Epidermal melanocyte (primary cell): ENCODE data around the gene STAB1.

Experiments
- DNase-seq: peaks from one replicate; pipeline ENCODE4 v3.0.0; 2011; ENCODE audit warnings: low spot score; ENCODE audit not compliant: insufficient read length

Gene STAB1, protein sequence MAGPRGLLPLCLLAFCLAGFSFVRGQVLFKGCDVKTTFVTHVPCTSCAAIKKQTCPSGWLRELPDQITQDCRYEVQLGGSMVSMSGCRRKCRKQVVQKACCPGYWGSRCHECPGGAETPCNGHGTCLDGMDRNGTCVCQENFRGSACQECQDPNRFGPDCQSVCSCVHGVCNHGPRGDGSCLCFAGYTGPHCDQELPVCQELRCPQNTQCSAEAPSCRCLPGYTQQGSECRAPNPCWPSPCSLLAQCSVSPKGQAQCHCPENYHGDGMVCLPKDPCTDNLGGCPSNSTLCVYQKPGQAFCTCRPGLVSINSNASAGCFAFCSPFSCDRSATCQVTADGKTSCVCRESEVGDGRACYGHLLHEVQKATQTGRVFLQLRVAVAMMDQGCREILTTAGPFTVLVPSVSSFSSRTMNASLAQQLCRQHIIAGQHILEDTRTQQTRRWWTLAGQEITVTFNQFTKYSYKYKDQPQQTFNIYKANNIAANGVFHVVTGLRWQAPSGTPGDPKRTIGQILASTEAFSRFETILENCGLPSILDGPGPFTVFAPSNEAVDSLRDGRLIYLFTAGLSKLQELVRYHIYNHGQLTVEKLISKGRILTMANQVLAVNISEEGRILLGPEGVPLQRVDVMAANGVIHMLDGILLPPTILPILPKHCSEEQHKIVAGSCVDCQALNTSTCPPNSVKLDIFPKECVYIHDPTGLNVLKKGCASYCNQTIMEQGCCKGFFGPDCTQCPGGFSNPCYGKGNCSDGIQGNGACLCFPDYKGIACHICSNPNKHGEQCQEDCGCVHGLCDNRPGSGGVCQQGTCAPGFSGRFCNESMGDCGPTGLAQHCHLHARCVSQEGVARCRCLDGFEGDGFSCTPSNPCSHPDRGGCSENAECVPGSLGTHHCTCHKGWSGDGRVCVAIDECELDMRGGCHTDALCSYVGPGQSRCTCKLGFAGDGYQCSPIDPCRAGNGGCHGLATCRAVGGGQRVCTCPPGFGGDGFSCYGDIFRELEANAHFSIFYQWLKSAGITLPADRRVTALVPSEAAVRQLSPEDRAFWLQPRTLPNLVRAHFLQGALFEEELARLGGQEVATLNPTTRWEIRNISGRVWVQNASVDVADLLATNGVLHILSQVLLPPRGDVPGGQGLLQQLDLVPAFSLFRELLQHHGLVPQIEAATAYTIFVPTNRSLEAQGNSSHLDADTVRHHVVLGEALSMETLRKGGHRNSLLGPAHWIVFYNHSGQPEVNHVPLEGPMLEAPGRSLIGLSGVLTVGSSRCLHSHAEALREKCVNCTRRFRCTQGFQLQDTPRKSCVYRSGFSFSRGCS (N-terminal part only)

DNA sequence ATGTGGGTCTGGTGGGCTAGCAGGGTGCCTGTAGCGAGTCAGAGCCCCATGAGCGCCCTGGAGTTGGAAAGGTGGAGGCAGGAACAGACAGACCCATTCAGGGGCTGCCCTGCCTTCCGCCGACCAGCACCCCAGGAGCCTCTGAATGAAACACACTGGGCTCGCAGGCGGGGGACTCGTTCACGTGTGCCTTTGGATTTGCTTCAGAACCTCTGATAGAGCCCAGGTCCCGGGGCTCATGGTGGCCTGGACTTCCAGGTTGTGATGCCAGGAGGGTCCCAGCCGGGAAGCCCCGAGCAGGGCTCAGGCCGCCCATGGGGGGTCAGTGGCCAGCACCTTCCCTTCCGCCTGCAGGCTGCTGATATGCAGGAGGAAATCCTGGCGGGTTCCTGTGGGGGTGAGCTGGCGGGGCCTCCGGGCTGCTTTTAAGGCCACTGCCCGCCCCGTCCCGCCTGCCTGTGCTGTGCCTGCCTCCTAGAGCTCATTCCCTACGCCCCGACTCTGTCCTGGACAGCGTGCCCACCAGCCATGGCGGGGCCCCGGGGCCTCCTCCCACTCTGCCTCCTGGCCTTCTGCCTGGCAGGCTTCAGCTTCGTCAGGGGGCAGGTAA is at the start of gene STAB1:
Gene STAB1, plus strand, starts transcription at position 453 of the 610 bp plus-strand sequence. Its CDS starts 76 bp downstream, at position 529.
- no peak for DNase-seq

GRCh38 chr3:52446042-52446441 is 49.1 kb upstream of the STAB1 start:
- no peak for DNase-seq

DNA sequence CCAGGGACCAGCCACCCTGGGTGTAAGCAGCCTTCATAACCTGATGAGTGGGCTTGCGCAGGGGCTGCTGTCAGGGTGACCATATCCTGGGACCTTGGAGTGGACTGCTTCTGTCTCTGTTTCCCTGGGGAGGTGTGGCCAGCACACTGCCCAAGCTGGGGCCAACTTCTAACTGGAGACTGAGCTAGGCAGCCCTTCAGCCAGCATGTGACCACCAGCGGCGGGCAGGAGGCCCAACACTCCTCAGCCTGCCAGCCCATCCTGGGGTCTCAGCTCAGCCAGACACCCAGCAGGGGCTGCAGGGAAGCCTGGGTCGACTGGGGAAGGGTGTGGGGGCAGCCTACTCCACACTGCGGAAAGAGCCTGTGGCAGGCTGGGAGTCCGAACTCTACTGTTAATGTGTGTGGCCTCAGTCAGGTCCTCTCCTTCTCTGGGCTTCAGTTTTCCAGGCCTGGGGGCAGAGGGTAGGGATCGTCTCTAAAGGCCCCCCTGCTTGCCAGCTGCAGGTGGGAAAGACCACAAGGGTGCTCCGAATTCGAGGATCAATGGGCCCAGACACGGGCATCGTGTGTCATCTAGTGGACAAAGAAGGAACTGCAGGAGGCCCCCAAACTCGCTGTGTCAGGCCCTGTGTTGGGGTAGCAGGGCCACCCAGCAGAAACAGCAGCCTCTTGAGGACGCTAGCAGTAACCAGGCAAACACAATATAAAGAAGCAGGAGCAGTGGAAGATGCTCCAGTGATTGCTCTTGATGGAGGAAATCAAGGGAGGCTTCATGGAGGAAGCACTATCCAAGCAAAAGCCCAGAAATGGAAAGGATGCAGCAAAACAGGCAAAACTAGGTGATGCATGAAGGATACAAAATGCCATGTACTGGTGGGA is 48.3 kb upstream of the STAB1 start:
- DNase-seq: peak; percentile 45

DNA sequence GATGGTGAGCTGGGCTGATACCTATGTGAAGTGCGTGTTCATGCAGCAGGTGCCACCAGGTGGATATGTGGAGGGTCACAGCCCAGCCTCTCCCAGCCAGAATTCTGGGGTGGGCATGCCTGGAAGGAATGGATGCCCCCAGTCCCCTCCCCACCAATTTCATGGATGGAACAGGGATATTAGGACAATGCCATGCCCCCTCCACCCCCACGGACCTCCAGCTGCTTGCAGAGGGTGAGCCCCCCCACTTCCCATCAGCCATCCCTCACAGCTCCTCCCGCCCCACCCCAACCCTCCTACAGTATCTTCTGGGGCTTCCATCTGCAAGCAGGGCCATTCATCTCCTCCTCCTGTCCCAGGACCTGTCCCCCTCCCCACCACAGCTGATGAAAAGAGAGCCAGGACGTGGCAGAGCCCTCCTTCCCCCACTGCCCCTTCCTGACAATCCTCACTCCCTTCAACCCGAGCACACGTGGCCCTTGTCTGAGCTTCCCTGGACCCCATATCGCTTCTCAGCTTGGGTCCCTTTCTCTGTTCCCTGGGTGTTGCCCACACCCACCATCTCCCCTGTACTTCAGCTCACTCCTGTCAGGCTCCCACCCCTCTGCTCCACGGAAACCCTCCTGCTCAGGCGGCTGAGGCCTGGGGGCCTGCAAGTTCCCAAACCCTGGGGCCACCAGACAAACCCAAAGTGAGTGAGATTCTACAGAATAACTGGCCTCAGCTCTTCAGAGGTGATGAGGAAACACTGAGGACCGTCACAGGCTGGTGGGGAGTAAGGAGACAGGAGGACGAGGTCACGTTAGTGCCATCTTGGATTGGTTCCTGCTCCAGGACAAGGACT is 47.4 kb upstream of the STAB1 start:
- no peak for DNase-seq

DNA sequence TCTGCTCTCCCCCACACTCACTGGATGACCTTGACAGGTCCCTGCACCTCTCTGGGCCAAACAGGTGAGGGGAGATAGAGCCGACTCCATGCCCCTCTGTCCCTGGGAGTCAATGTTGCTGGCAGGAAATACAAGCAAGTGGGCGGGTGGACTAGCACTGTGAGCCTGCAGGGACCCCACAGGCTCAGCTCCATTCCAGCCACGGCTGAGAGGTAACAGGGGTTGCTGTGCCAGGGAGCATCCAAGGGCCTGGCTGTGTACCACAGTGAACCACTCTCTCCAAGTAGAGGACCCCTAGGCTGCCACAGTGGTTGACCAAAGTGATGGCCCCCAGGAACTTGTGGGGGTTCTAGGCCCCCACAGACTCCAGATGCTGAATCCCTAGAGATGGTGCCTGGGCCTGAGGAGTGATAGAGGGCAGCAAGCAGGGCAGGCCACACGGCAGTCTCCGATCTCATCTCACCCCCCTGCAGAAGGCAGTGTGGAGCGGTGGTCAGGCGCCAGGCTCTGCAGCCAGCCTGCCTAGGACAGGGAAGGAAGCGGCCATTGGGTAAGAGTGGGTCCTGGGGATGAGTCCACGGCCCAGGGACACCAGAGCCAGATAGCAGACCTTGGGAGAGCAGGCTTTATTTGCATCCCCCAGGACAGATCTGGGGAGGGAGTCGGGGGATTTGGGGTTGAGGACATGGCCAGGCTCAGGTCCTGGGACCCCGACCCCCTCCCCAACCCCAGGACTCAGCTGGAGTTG is 44.5 kb upstream of the STAB1 start:
- no peak for DNase-seq

- no peak for DNase-seq
These were observed 43.7 kb upstream of the STAB1 start for GRCh38 chr3:52451237-52452083.

GRCh38 chr3:52452126-52452525 is 43.0 kb upstream of the STAB1 start:
- DNase-seq: no peak

- no peak for DNase-seq
These were observed 42.4 kb upstream of the STAB1 start for GRCh38 chr3:52452570-52453221.

DNA sequence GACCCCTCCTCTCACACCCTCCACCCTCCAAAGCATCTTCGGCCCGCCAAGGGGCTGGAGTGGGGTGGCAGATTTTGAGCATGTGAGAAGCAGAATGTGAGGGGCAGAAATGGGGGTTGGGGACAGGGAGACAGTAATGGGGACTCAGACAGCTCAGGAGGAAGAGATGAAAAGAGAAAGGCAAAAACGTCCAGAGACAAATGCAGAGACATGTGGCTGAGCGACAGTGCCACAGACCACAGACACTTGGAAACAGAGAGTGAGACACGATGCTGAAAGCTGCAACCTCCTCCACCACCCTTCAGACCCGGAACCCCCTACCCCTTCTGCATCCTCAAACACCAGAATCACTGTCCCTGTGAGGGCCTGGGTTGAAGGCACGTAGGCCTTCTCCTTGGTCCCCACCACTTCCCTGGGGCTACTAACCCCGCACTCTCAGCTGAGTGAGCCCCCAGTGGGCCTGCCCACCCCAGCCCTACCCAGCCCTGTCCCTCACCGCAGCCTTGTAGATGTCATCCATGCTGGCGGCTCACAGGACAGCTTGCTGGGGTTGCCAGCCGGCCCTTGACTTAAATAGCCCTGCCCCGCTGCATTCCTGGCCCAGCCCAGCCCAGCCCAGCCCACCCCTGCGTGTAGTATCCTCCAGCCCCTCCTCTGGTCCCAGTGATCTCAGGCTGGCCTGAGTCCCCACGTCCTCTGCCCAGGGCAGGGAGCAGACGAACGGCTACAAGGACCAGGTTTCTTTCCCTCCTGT is 41.5 kb upstream of the STAB1 start, which contains the start of gene TNNC1:
Gene TNNC1, minus strand, starts transcription at position 546 of the 754 bp plus-strand sequence. Its CDS starts 26 bp downstream, at position 520.
- no peak for DNase-seq

GRCh38 chr3:52454250-52454937 is 40.7 kb upstream of the STAB1 start:
- no peak for DNase-seq

GRCh38 chr3:52454938-52455282 is 40.2 kb upstream of the STAB1 start:
- no peak for DNase-seq

DNA sequence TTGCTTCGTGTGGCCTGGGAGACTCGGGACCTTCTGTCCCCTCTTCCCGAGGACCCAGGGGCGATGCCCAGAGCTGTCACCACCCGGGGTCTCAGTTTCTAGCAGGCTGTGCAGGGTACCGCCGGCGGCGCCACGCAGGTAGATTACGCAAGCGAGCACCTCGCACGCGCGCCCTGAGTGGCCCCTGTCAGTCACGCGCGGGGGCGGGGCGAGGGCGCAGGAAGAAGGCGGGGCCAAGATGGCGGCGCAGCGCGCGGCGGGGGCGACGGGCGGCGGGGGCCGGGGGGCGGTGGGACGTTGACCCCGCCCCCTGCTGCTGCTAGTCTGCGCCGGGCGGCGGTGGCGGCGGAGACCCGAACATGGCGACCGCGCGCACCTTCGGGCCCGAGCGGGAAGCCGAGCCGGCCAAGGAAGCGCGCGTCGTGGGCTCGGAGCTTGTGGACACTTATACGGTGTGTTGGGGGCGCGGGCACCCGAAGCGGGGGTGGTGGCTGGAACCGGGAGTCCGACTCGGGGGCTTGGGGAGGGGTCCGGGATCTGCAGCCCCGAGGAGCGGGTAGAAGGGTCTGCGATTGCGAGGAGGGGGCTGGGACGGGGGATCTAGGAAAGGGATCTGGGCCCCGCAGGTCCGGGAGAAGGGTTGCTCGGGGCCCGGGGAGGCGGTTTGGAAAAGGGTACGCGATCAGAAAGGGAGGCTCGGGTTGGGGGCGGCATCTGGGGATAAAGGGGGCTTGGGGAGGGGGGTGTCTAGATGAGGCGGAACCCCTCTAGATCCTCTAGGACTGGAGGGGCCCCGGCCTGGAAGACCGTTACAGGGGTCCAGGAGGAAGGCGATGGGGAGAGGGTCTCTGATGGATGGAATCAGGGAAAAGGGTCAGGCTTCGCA is 39.6 kb upstream of the STAB1 start, which contains the start of gene NISCH:
Gene NISCH, plus strand, starts transcription at position 322 of the 886 bp plus-strand sequence. Its CDS starts 38 bp downstream, at position 360.
- peak; percentile 78 for DNase-seq

DNA sequence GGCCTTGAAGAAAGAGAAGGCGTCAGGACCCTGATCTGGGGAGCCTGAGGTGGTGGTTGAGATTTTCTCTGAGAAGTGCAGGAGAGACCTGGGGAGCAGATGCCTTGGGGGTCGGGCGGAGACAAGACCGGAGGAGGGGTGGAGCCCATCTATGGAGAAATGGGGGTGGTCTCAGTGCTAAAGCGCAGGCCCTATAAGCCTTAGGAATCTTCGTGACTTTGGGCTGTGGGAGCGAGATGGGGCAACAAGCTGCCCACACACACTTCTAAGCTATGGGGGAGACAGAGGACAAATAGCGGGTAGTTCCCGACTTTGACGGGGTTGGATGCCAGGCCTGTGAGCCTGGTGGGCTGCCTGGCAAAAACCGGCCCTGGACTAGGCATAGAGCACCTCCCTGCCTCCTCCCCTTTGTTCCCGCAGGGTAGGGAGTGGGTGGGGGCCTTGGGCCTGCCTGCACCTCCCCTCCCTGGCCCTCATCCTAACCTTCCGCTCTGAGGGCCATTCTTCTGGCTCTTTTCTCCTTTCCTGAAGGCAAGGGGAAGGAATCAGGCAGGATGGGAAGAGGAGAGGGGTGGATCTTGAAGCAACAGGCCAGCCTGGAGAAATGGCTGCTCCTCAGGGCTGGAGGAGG is 38.9 kb upstream of the STAB1 start:
- DNase-seq: peak; percentile 49

- no peak for DNase-seq
These were observed 38.3 kb upstream of the STAB1 start for GRCh38 chr3:52456800-52457183.
